ENCODE results near the gene MT1X. TPM values are rescaled to one million over a fixed set of nuclear protein-coding genes. Genes with fewer than 3 reads are reported as not detected.

Gene MT1X
- 9.9 TPM for polyA plus RNA-seq (ENCODE audit: insufficient read length)

- DNase-seq = peak; percentile 89
These were observed at the start of gene MT1X for GRCh38 chr16:56681939-56682702. TSS of gene MT1X (plus strand) at chr16:56682470. CDS start at chr16:56682541, 71 bp downstream.

- no peak for DNase-seq
These were observed 49.4 kb upstream of the MT1X start for GRCh38 chr16:56632848-56633365.

GRCh38 chr16:56633535-56633934 is 48.7 kb upstream of the MT1X start:
- no peak for DNase-seq

DNA sequence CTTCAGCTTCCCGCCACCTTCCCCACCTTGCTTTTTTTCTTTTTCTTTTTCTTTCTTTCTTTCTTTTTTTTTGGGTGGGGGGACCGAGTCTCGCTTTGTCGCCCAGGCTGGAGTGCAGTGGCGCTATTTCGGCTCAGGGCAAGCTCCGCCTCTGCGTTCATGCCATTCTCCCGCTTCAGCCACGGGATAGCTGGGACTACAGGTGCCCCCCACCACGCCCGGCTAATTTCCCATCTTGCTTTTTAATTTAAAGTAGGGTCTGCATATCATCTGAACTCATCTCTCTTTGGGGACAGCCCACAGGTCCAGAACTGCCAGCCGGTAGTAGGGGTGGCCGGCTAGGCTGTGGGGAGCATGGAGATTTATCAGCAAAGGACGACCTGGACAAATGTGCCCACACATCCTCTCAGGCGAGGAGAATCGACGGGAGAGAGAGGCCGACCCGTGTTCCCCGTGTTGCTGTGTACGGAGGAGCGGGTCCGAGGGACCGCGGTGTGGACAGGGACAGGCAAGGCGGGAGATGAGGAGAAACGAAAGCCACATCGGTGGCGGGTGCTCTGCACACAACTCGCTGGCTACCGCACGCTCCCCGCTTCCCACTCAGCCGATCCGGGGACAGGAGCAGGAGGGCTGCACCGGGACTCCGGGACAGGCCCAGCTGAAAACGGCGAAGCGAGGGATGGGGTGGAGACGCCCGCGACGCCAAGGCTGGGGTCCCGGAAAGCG is 47.4 kb upstream of the MT1X start:
- DNase-seq = no peak

DNA sequence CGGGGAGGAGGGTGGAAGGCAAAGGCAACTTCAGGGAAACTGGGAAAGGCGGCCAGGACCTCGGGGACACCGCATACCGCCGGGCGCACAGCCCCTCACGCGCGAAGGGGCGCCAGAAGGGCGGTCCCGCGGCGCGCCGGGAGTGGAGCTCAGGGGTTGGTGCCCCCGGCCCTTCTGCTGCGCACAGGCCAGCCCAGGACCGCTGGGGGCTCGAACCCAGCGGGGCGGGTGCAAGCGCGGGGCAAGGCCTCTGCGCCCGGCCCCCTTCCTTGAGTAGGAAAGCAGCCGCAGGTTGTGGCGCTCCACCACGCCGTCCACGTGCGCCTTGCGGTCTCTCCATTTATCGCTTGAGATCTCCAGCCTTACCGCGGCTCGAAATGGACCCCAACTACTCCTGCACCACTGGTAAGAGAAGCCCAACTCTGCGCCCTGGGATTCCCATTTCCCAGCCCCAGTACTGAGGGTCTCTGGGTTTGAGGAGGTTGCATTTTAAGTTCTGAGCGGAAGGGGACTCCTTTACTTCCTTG is 46.8 kb upstream of the MT1X start:
- DNase-seq = no peak

- no peak for DNase-seq
These were observed 45.5 kb upstream of the MT1X start for GRCh38 chr16:56636616-56637413.

- no peak for DNase-seq
These were observed 44.2 kb upstream of the MT1X start, which contains the start of gene MT1A for GRCh38 chr16:56637814-56638750. TSS of gene MT1A (plus strand) at chr16:56638666. CDS start at chr16:56638739, 73 bp downstream.

DNA sequence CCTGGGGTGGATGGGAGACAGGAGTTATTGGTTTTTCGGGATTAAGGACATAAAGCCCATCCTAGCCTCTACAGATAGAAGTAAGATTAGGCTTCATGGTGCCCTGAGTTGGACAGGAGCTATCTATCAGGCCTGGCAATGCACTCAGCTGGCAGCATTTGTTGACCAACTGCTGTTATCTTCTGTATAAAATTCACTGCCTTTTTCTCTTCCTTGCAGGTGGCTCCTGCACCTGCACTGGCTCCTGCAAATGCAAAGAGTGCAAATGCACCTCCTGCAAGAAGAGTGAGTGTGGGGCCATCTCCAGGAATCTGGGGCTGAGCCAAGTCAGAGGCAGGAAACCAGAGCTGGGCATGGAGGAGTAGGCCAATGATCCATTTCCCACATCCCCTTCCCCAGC is 43.2 kb upstream of the MT1X start:
- DNase-seq = no peak

DNA sequence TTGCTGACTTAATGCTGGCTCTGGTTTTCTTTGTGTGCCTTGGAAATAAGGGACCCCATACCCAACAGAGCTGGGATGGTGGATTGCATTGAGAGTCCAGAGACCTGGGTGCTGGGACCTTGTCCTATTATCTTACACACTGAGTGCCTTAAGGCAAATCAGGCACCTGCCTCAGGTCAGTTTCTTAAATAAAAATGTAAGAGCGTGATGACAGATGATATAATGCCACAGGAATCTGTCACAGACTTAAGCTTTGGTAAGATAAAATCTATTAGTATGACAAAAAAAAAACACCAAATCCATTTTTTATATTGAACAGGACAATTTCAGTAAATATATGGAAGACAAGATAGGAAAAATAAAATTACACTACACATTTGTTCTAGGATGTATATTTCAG is 42.2 kb upstream of the MT1X start:
- DNase-seq = no peak

GRCh38 chr16:56641166-56641565 is 41.1 kb upstream of the MT1X start:
- no peak for DNase-seq

GRCh38 chr16:56643080-56643778 is 39.0 kb upstream of the MT1X start:
- DNase-seq = no peak

DNA sequence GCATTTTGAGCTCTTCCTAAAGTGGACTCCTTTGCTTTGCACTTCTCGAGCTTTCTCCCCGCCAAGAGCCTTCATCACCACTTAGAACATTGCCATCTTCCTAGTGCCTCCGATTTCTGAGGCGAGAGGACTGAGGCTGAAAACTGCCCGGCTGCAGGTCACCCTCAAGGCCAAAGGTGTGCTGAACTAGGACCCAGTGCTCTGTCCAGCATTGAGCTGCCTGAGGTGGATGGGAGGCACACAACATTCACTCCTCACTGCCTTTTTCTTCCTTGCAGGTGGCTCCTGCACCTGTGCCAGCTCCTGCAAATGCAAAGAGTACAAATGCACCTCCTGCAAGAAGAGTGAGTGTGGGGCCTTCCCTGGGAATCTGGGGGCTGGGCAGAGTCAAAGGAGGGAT is 38.4 kb upstream of the MT1X start:
- no peak for DNase-seq

GRCh38 chr16:56645311-56645710 is 37.0 kb upstream of the MT1X start:
- DNase-seq = no peak

GRCh38 chr16:56645838-56646237 is 36.4 kb upstream of the MT1X start:
- no peak for DNase-seq

- no peak for DNase-seq
These were observed 34.4 kb upstream of the MT1X start for GRCh38 chr16:56647641-56648431.

DNA sequence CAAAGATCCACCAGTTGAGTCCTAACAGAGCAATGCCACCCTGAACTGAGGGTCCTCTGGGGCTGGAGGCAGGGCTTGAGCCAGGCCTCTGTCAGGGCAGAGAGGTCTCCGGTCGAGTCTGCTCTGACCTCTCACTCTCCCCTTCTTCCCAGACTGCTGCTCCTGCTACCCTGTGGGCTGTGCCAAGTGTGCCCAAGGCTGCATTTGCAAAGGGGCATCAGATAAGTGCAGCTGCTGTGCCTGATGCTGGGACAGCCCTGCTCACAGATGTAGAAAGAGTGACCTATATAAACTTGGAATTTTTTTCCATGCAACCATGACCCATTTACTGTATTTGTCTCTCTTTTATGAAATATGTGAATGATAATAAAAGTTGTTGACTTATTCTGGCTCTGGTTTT is 33.0 kb upstream of the MT1X start:
- DNase-seq = no peak

- no peak for DNase-seq
These were observed 32.5 kb upstream of the MT1X start for GRCh38 chr16:56649820-56650219.

GRCh38 chr16:56651586-56651985 is 30.7 kb upstream of the MT1X start, which contains the start of gene MT1B:
TSS of gene MT1B (plus strand) at chr16:56651886. CDS start at chr16:56651954, 68 bp downstream.
- no peak for DNase-seq

GRCh38 chr16:56652600-56652999 is 29.7 kb upstream of the MT1X start:
- no peak for DNase-seq

GRCh38 chr16:56653218-56653617 is 29.1 kb upstream of the MT1X start:
- no peak for DNase-seq

Data from hindlimb muscle (tissue), 1 donor.